Endodermal cell (in vitro differentiated cells): Measurements from ENCODE around the gene KATNAL1. TPM values are rescaled to one million over a fixed set of nuclear protein-coding genes. Genes with fewer than 3 reads are reported as not detected.

Experiments used
- DNase-seq: peaks from one replicate; pipeline ENCODE4 v3.0.0-alpha.2; 2017
- H3K27ac ChIP-seq: 2 replicates; pipeline ENCODE4 v1.5.1; 2013; ENCODE audit warnings: mild to moderate bottlenecking, low read depth, low read length, moderate library complexity
- H3K27me3 ChIP-seq: 2 replicates; pipeline ENCODE4 v1.6.1; 2013; ENCODE audit warnings: mild to moderate bottlenecking, low read length, moderate library complexity; ENCODE audit not compliant: insufficient read depth, control insufficient read depth, poor library complexity, severe bottlenecking
- H3K36me3 ChIP-seq: 2 replicates; pipeline ENCODE4 v1.7.0; 2013; ENCODE audit warnings: mild to moderate bottlenecking, low read length, moderate library complexity; ENCODE audit not compliant: control insufficient read depth, insufficient read depth
- H3K4me1 ChIP-seq: one replicate; pipeline ENCODE4 v1.7.0; 2013; ENCODE audit warnings: low read length; ENCODE audit not compliant: control insufficient read depth, insufficient read depth
- H3K4me3 ChIP-seq: 2 replicates; pipeline ENCODE4 v1.5.1; 2013; ENCODE audit warnings: mild to moderate bottlenecking, low read length, moderate library complexity
- H3K9ac ChIP-seq: 2 replicates; pipeline ENCODE4 v1.6.1; 2013; ENCODE audit warnings: mild to moderate bottlenecking, low read length, moderate library complexity; ENCODE audit not compliant: poor library complexity, severe bottlenecking; ENCODE audit errors: extremely low read depth
- H3K9me3 ChIP-seq: 2 replicates; pipeline ENCODE4 v1.6.1; 2013; ENCODE audit warnings: mild to moderate bottlenecking, low read length, moderate library complexity; ENCODE audit not compliant: control insufficient read depth
- H3K27ac Mint-ChIP-seq: 2 replicates; pipeline ENCODE4 v1.8.0; 2020; ENCODE audit warnings: mixed read lengths
- H3K27me3 Mint-ChIP-seq: 2 replicates; pipeline ENCODE4 v1.8.0; 2021; ENCODE audit warnings: mild to moderate bottlenecking, mixed read lengths; ENCODE audit not compliant: insufficient read depth
- H3K36me3 Mint-ChIP-seq: 2 replicates; pipeline ENCODE4 v1.8.0; 2020; ENCODE audit warnings: low read depth, mixed read lengths
- H3K4me1 Mint-ChIP-seq: 2 replicates; pipeline ENCODE4 v1.8.0; 2020; ENCODE audit warnings: mixed read lengths
- H3K4me3 Mint-ChIP-seq: 2 replicates; pipeline ENCODE4 v1.8.0; 2020; ENCODE audit warnings: mild to moderate bottlenecking, moderate library complexity, mixed read lengths
- H3K9me3 Mint-ChIP-seq: 2 replicates; pipeline ENCODE4 v1.8.0; 2020; ENCODE audit warnings: mild to moderate bottlenecking, mixed read lengths
- WGBS, 2 experiments: methylation state at CpG; one replicate each; pipeline versions ENCODE4 v1.1.5 to v1.1.7; 2013; ENCODE audit warnings: missing lambda C conversion rate in 2 of 2, mixed read lengths in 1 of 2; ENCODE audit not compliant: insufficient coverage in 1 of 2, insufficient read length in 1 of 2; 5-methylcytosine and 5-hydroxymethylcytosine counted together
- total RNA-seq, 2 donors: library from RNA; stranded (reverse); fragmentation: NEBNext Ultra II Directional in 1 of 2; extraction: Animal tissue kit (Norgen Biotek cat#: 25700) in 1 of 2; gene quantifications; 2 replicates in 1 of 2; 3 replicates in 1 of 2; pipeline ENCODE4 v1.2.1, GENCODE V29; 2021
- TF ChIP-seq, protein P1 (sequence below): fragments of 200-600 bp; sonication (generic); conservative IDR thresholded peaks from 2 replicates; pipeline ENCODE4 v1.5.0; 2021; ENCODE audit warnings: antibody characterized with exemption, mild to moderate bottlenecking

KATNAL1 gene
- total RNA-seq, 2 donors from 2014 or later: 20.3 to 32.2 TPM

DNA sequence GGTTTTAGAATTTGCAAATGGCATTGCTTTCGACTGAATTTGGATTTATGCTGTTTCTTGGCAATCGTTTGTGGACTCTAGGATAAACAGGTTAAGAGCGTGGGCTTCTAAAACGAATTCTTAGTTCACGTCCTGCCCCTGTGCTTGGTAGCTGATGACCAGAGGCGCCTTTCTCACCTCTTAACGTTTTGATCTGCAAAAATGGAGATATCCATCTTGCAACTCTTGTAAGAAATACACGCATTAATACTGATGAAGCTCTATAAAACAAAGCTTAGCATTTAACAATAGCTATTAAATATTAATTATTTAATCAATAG is 580 bp upstream of the KATNAL1 start:
- H3K4me1 ChIP-seq: no peaks in the 10 kb centered on the region
- no peaks in the 10 kb centered on the region for H3K27me3 ChIP-seq
- H3K27ac ChIP-seq: no peak overlapping the region
- TF ChIP-seq, protein P1, sequence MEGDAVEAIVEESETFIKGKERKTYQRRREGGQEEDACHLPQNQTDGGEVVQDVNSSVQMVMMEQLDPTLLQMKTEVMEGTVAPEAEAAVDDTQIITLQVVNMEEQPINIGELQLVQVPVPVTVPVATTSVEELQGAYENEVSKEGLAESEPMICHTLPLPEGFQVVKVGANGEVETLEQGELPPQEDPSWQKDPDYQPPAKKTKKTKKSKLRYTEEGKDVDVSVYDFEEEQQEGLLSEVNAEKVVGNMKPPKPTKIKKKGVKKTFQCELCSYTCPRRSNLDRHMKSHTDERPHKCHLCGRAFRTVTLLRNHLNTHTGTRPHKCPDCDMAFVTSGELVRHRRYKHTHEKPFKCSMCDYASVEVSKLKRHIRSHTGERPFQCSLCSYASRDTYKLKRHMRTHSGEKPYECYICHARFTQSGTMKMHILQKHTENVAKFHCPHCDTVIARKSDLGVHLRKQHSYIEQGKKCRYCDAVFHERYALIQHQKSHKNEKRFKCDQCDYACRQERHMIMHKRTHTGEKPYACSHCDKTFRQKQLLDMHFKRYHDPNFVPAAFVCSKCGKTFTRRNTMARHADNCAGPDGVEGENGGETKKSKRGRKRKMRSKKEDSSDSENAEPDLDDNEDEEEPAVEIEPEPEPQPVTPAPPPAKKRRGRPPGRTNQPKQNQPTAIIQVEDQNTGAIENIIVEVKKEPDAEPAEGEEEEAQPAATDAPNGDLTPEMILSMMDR: no peak
- peak overlapping the region; percentile 82 for H3K9ac ChIP-seq
- Mint-ChIP-seq H3K27ac (no peak overlapping the region), H3K4me1 (peaks cover 7% of the 10 kb centered on the region), H3K27me3 (no peaks in the 10 kb centered on the region), H3K9me3 (no peaks in the 10 kb centered on the region), H3K36me3 (no peaks in the 10 kb centered on the region), H3K4me3 (peak overlapping the region; percentile 72)
- peak overlapping the region; percentile 98 for H3K4me3 ChIP-seq
- no peak for DNase-seq
- WGBS, 2 experiments: 34 to 42% methylated on average over 7 to 8 of the region's 8 CpGs
- no peaks in the 10 kb centered on the region for H3K9me3 ChIP-seq
- H3K36me3 ChIP-seq: no peaks in the 10 kb centered on the region

DNA sequence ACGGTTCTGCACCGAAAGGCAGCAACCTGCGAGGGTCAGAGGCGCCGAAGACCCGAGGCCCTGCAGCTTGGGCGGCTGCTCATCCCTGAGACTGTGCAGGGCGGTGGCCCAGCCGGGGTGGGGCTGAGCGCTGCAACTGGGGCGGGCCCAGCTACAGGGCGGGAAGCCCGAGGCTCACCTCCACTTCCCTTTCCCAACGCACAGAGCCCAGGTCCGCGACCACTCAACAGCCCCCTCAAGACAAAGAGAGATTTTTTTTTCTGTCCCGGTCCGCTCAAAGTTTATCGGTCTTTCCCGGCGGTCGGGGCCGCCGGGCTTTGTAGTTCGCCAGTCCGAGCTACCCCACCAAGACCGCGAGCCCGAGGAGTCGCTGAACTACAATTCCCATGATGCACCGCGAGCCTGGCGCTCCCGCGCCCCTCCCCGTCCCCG is 573 bp downstream of the KATNAL1 start:
- DNase-seq: peak; percentile 97
- H3K9me3 ChIP-seq: no peaks in the 10 kb centered on the region
- H3K4me1 ChIP-seq: no peaks in the 10 kb centered on the region
- Mint-ChIP-seq H3K27me3 (no peaks in the 10 kb centered on the region), H3K9me3 (no peaks in the 10 kb centered on the region), H3K27ac (peak overlapping the region; percentile 75), H3K4me3 (peak overlapping the region; percentile 72), H3K36me3 (no peaks in the 10 kb centered on the region), H3K4me1 (peaks cover 7% of the 10 kb centered on the region)
- peak overlapping the region; percentile 98 for H3K4me3 ChIP-seq
- WGBS, 2 experiments: 0 to 2% methylated on average over 20 to 37 of the region's 37 CpGs
- no peaks in the 10 kb centered on the region for H3K27me3 ChIP-seq
- no peaks in the 10 kb centered on the region for H3K36me3 ChIP-seq
- TF ChIP-seq, protein P1: no peak
- peak overlapping the region; percentile 82 for H3K9ac ChIP-seq
- H3K27ac ChIP-seq: peak overlapping the region; percentile 94

DNA sequence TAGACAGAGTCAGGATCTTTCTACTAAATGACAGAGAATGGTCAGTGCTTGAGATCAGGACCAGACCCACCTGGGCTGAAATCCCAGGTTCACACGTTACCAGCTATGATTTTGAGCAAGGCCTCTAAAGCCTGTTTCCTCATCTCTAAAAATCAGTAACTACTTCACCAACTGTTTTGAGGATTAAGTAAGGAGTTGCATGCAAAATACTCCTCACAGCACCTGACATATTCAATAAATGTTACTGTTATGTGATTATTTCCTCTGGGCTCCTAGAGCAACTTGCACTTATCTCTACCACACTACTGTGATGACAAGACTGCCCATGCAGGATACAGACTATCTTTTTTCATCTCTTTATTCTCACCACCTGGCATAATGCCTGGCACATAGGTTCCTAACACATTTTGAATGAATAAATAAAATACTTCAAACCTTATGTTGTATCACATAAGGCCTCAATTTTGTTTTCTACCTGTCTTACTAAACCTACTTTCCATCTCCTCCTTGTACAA is 1.8 kb downstream of the KATNAL1 start:
- Histone ChIP-seq H3K36me3 (no peaks in the 10 kb centered on the region), H3K9me3 (no peaks in the 10 kb centered on the region), H3K9ac (no peak overlapping the region), H3K27ac (no peak overlapping the region), H3K27me3 (no peaks in the 10 kb centered on the region), H3K4me1 (no peaks in the 10 kb centered on the region), H3K4me3 (peak overlapping the region; percentile 98)
- H3K4me1 Mint-ChIP-seq: peaks cover 7% of the 10 kb centered on the region
- TF ChIP-seq, protein P1: no peak
- no peak overlapping the region for H3K27ac Mint-ChIP-seq
- no peaks in the 10 kb centered on the region for H3K27me3 Mint-ChIP-seq
- 83% methylated on average over 1 of the region's 1 CpG; no CpG with 5 or more reads in 1 of the 2 experiments for WGBS, 2 experiments
- DNase-seq: no peak
- peak overlapping the region; percentile 72 for H3K4me3 Mint-ChIP-seq
- H3K36me3 Mint-ChIP-seq: no peaks in the 10 kb centered on the region
- H3K9me3 Mint-ChIP-seq: no peaks in the 10 kb centered on the region
